NOMO-1 (cell line): ENCODE results near the gene MALSU1.

ENCODE experiments used
- DNase-seq, 2 experiments: peaks; one replicate each; lab custom pipeline; 2025; ENCODE audit not compliant: unreplicated experiment in 2 of 2; lab: John Stamatoyannopoulos, UW

MALSU1 gene

GRCh38 chr7:23357190-23358093, 58.3 kb downstream of the MALSU1 start:
- peak in 1 of 2 experiments; percentile 38 for DNase-seq

- DNase-seq: no peak
Observed at GRCh38 chr7:23358152-23358674, 59.1 kb downstream of the MALSU1 start.
